Measurements from ENCODE around the gene ADAMTS12. TPM values are rescaled to one million over a fixed set of nuclear protein-coding genes. Genes with fewer than 3 reads are reported as not detected.

ADAMTS12 gene
- polyA plus RNA-seq, 1 donor from 2014 or later: 0.07 TPM

DNA sequence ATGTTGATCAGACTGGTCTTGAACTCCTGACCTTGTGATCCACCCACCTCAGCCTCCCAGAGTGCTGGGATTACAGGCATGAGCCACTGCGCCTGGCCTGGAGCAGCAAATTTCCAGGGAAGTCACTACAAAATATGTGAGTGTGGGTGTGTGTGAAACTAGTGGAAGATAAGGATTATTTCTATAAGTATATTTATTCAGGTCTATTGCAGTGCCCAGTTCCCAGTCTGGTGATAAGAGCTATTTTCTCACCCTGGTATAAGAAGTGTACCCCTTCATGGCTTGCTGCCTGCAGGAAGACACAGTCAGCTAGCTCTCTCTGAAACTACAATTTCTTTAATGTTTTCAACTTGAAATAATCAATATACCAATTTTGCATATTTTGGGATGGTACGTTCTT lies 414.0 kb downstream of the ADAMTS12 start:
- no peak overlapping the region for H3K4me2 ChIP-seq (ENCODE audit: low read length)
- no peaks in the 10 kb centered on the region for H3K9me3 ChIP-seq (ENCODE audit: low read length)
- no peaks in the 10 kb centered on the region for H3F3A ChIP-seq (ENCODE audit: insufficient read depth, low read length, poor library complexity, severe bottlenecking)
- H3K27me3 ChIP-seq (ENCODE audit: insufficient read depth, low read depth, low read length): no peaks in the 10 kb centered on the region
- H3K4me3 ChIP-seq (ENCODE audit: low read length): no peak overlapping the region
- H3K27ac ChIP-seq (ENCODE audit: low read length): no peak overlapping the region
- H3K36me3 ChIP-seq (ENCODE audit: insufficient read depth, low read length): no peaks in the 10 kb centered on the region
- no peaks in the 10 kb centered on the region for H4K20me1 ChIP-seq (ENCODE audit: insufficient read depth)
- no peak for TF ChIP-seq POLR2AphosphoS5 (IDR thresholded peaks at IDR 0.05)
- TF ChIP-seq EZH2 (IDR thresholded peaks at IDR 0.05; ENCODE audit: borderline replicate concordance, insufficient read depth, low read length, poor library complexity, severe bottlenecking): no peak
- TF ChIP-seq, protein P1, sequence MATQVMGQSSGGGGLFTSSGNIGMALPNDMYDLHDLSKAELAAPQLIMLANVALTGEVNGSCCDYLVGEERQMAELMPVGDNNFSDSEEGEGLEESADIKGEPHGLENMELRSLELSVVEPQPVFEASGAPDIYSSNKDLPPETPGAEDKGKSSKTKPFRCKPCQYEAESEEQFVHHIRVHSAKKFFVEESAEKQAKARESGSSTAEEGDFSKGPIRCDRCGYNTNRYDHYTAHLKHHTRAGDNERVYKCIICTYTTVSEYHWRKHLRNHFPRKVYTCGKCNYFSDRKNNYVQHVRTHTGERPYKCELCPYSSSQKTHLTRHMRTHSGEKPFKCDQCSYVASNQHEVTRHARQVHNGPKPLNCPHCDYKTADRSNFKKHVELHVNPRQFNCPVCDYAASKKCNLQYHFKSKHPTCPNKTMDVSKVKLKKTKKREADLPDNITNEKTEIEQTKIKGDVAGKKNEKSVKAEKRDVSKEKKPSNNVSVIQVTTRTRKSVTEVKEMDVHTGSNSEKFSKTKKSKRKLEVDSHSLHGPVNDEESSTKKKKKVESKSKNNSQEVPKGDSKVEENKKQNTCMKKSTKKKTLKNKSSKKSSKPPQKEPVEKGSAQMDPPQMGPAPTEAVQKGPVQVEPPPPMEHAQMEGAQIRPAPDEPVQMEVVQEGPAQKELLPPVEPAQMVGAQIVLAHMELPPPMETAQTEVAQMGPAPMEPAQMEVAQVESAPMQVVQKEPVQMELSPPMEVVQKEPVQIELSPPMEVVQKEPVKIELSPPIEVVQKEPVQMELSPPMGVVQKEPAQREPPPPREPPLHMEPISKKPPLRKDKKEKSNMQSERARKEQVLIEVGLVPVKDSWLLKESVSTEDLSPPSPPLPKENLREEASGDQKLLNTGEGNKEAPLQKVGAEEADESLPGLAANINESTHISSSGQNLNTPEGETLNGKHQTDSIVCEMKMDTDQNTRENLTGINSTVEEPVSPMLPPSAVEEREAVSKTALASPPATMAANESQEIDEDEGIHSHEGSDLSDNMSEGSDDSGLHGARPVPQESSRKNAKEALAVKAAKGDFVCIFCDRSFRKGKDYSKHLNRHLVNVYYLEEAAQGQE (IDR thresholded peaks at IDR 0.05; ENCODE audit: borderline replicate concordance): no peak
- no peak for TF ChIP-seq TAF1 (IDR thresholded peaks at IDR 0.05; ENCODE audit: low read depth)
- TF ChIP-seq SMC3 (conservative IDR thresholded peaks at IDR 0.05; ENCODE audit: poor library complexity): no peak
- TF ChIP-seq, protein P2, sequence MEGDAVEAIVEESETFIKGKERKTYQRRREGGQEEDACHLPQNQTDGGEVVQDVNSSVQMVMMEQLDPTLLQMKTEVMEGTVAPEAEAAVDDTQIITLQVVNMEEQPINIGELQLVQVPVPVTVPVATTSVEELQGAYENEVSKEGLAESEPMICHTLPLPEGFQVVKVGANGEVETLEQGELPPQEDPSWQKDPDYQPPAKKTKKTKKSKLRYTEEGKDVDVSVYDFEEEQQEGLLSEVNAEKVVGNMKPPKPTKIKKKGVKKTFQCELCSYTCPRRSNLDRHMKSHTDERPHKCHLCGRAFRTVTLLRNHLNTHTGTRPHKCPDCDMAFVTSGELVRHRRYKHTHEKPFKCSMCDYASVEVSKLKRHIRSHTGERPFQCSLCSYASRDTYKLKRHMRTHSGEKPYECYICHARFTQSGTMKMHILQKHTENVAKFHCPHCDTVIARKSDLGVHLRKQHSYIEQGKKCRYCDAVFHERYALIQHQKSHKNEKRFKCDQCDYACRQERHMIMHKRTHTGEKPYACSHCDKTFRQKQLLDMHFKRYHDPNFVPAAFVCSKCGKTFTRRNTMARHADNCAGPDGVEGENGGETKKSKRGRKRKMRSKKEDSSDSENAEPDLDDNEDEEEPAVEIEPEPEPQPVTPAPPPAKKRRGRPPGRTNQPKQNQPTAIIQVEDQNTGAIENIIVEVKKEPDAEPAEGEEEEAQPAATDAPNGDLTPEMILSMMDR (IDR thresholded peaks at IDR 0.05; ENCODE audit: poor library complexity, severe bottlenecking): no peak
- no peak for TF ChIP-seq MXI1 (conservative IDR thresholded peaks at IDR 0.05; ENCODE audit: poor library complexity, severe bottlenecking)
- no peak for TF ChIP-seq RAD21 (conservative IDR thresholded peaks at IDR 0.05)
- TF ChIP-seq EP300 (conservative IDR thresholded peaks at IDR 0.05; ENCODE audit: poor library complexity, severe bottlenecking): no peak
- no peak overlapping the region for H3K9ac ChIP-seq (ENCODE audit: low read length)
- H2AFZ ChIP-seq (ENCODE audit: low read depth, low read length): no peak overlapping the region
- H3K79me2 ChIP-seq (replicated peaks; ENCODE audit: insufficient read depth, low read length): no peaks in the 10 kb centered on the region
- H3K9me2 ChIP-seq (ENCODE audit: insufficient read depth, low read length): no peaks in the 10 kb centered on the region

DNA sequence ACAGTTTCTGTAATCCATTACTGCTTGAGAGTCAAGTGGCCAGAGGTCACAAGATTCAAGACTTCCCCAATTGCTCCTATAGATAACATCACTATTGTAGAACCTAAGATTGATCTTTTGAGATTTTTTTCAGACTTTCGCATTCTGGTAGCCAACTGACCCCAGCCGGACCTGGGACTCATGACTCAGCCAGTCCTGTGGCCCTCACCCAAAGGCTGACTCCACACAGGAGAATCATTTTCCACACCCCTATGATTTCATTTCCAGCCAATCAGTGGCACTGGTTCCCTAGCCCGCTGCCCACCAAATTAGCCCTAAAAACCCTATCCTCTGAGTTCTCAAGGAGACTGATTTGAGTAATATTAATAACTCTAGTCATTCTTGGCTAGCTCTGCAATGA lies 414.8 kb downstream of the ADAMTS12 start:
- Histone ChIP-seq H3K9ac (ENCODE audit: low read length) (no peak overlapping the region), H4K20me1 (ENCODE audit: insufficient read depth) (no peaks in the 10 kb centered on the region), H3K9me2 (ENCODE audit: insufficient read depth, low read length) (no peaks in the 10 kb centered on the region), H3K27ac (ENCODE audit: low read length) (no peak overlapping the region), H3K4me3 (ENCODE audit: low read length) (no peak overlapping the region), H3K79me2 (replicated peaks; ENCODE audit: insufficient read depth, low read length) (no peaks in the 10 kb centered on the region), H3K4me2 (ENCODE audit: low read length) (no peak overlapping the region), H3F3A (ENCODE audit: insufficient read depth, low read length, poor library complexity, severe bottlenecking) (no peaks in the 10 kb centered on the region), H2AFZ (ENCODE audit: low read depth, low read length) (no peak overlapping the region), H3K27me3 (ENCODE audit: insufficient read depth, low read depth, low read length) (no peaks in the 10 kb centered on the region), H3K9me3 (ENCODE audit: low read length) (no peaks in the 10 kb centered on the region), H3K36me3 (ENCODE audit: insufficient read depth, low read length) (no peaks in the 10 kb centered on the region)
- no peak for TF ChIP-seq TAF1 (IDR thresholded peaks at IDR 0.05; ENCODE audit: low read depth)

DNA sequence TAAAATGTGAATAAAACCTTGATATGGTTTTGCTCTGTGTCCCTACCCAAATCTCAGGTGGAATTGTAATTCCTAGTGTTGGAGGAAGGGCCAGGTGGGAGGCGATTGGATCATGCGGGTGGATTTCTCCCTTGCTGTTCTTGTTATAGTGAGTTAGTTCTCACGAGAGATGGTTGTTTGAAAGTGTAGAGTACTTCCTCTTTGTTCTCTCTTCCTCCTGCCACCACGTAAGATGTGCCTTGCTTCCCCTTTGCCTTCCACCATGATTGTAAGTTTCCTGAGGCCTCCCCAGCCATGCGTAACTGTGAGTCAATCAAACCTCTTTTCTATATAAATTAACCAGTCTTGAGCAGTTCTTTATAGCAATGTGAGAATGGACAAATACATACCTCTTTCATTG lies 416.1 kb downstream of the ADAMTS12 start:
- Histone ChIP-seq H3K9me3 (ENCODE audit: low read length) (no peaks in the 10 kb centered on the region), H2AFZ (ENCODE audit: low read depth, low read length) (no peak overlapping the region), H3K79me2 (replicated peaks; ENCODE audit: insufficient read depth, low read length) (no peaks in the 10 kb centered on the region), H3K27me3 (ENCODE audit: insufficient read depth, low read depth, low read length) (no peaks in the 10 kb centered on the region), H3K4me3 (ENCODE audit: low read length) (no peak overlapping the region), H3K9me2 (ENCODE audit: insufficient read depth, low read length) (no peaks in the 10 kb centered on the region), H3K4me2 (ENCODE audit: low read length) (no peak overlapping the region), H3K36me3 (ENCODE audit: insufficient read depth, low read length) (no peaks in the 10 kb centered on the region), H3K9ac (ENCODE audit: low read length) (no peak overlapping the region), H3F3A (ENCODE audit: insufficient read depth, low read length, poor library complexity, severe bottlenecking) (no peaks in the 10 kb centered on the region), H3K27ac (ENCODE audit: low read length) (no peak overlapping the region), H4K20me1 (ENCODE audit: insufficient read depth) (no peaks in the 10 kb centered on the region)
- TF ChIP-seq, protein P1 (IDR thresholded peaks at IDR 0.05; ENCODE audit: borderline replicate concordance): no peak
- TF ChIP-seq SMC3 (conservative IDR thresholded peaks at IDR 0.05; ENCODE audit: poor library complexity): no peak
- no peak for TF ChIP-seq EP300 (conservative IDR thresholded peaks at IDR 0.05; ENCODE audit: poor library complexity, severe bottlenecking)

Data from neural cell (in vitro differentiated cells).